Fibroblast of skin of scalp (primary cell): ENCODE results near the gene KCNG2.

Source experiments
- DNase-seq: peaks from one replicate; pipeline ENCODE4 v3.0.0-alpha.2; 2013

The KCNG2 gene

GRCh38 chr18:79927607-79928562 lies 130.1 kb downstream of the KCNG2 start:
- DNase-seq = no peak

- DNase-seq = no peak
These were observed 130.8 kb downstream of the KCNG2 start for GRCh38 chr18:79928563-79928960.

- no peak for DNase-seq
These were observed 132.4 kb downstream of the KCNG2 start for GRCh38 chr18:79930020-79930642.

- no peak for DNase-seq
These were observed 133.7 kb downstream of the KCNG2 start for GRCh38 chr18:79931475-79931874.

- DNase-seq = no peak
These were observed 135.2 kb downstream of the KCNG2 start for GRCh38 chr18:79932907-79933306.

- DNase-seq = peak; percentile 74
These were observed 136.0 kb downstream of the KCNG2 start for GRCh38 chr18:79933765-79934164.

GRCh38 chr18:79934311-79935097 lies 136.8 kb downstream of the KCNG2 start:
- no peak for DNase-seq

- DNase-seq = no peak
These were observed 137.4 kb downstream of the KCNG2 start for GRCh38 chr18:79935098-79935480.

- DNase-seq = no peak
These were observed 137.8 kb downstream of the KCNG2 start for GRCh38 chr18:79935499-79935898.

GRCh38 chr18:79935925-79936324 lies 138.2 kb downstream of the KCNG2 start:
- DNase-seq = no peak

GRCh38 chr18:79936641-79937040 lies 138.9 kb downstream of the KCNG2 start:
- no peak for DNase-seq

GRCh38 chr18:79937103-79937860 lies 139.5 kb downstream of the KCNG2 start:
- no peak for DNase-seq

GRCh38 chr18:79938196-79938595 lies 140.5 kb downstream of the KCNG2 start:
- DNase-seq = no peak

GRCh38 chr18:79939096-79939495 lies 141.4 kb downstream of the KCNG2 start:
- no peak for DNase-seq

GRCh38 chr18:79940126-79940813 lies 142.5 kb downstream of the KCNG2 start:
- DNase-seq = no peak

GRCh38 chr18:79940814-79941472 lies 143.2 kb downstream of the KCNG2 start:
- DNase-seq = no peak

- no peak for DNase-seq
These were observed 143.9 kb downstream of the KCNG2 start for GRCh38 chr18:79941473-79942119.

GRCh38 chr18:79942211-79942610 lies 144.5 kb downstream of the KCNG2 start:
- DNase-seq = no peak

- DNase-seq = no peak
These were observed 145.3 kb downstream of the KCNG2 start for GRCh38 chr18:79942786-79943607.
